DOHH2 (cell line): ENCODE measurements around the gene TTYH2.

Experiments used
- CTCF ChIP-seq: fragments of 200-600 bp; sonication (generic); IDR thresholded peaks from one replicate; pipeline ENCODE4 v1.5.1; 2014; ENCODE audit warnings: antibody characterized with exemption, mild to moderate bottlenecking, low read depth, low read length; ENCODE audit not compliant: poor library complexity, severe bottlenecking
- EZH2phosphoT487 ChIP-seq: fragments of 200-600 bp; sonication (generic); IDR thresholded peaks from 2 replicates; pipeline ENCODE4 v1.6.1; 2017; ENCODE audit warnings: borderline replicate concordance, mild to moderate bottlenecking, antibody characterized with exemption, low read length, moderate library complexity, mixed read lengths

GRCh38 chr17:74212209-74212912 lies 1.0 kb upstream of the TTYH2 start:
- TF ChIP-seq CTCF (no peak), EZH2phosphoT487 (no peak)
